Loucy (cell line): ENCODE results near the gene RSRC1.

Experiments used
- EZH2phosphoT487 ChIP-seq: fragments of 200-600 bp; IDR thresholded peaks from 2 replicates; pipeline ENCODE4 v1.6.1; 2018; ENCODE audit warnings: antibody characterized with exemption, mild to moderate bottlenecking, moderate library complexity, borderline replicate concordance
- TF ChIP-seq, protein P1 (sequence below): fragments of 200-600 bp; sonication (generic); conservative IDR thresholded peaks from 2 replicates; pipeline ENCODE4 v1.5.1; 2014; ENCODE audit warnings: mild to moderate bottlenecking, antibody characterized with exemption, low read length

DNA sequence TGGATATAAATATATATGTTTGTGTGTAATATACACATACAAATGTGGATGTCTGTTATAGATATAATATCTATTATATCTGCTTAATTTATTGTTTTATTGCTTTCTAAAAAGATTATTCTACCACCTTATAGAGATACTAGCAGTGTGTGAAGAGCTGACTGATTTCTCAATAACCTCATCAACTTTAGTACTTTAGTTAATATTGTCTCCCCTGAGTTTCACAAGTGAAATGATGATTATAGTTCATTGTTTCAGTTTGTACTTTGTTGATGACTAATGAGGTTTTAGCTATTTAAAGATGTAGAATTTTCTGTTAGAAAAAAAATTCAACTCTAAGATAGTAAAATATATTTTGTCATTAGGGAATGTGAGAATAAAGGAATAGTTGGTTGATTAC, 11.4 kb downstream of the RSRC1 start:
- TF ChIP-seq, protein P1, sequence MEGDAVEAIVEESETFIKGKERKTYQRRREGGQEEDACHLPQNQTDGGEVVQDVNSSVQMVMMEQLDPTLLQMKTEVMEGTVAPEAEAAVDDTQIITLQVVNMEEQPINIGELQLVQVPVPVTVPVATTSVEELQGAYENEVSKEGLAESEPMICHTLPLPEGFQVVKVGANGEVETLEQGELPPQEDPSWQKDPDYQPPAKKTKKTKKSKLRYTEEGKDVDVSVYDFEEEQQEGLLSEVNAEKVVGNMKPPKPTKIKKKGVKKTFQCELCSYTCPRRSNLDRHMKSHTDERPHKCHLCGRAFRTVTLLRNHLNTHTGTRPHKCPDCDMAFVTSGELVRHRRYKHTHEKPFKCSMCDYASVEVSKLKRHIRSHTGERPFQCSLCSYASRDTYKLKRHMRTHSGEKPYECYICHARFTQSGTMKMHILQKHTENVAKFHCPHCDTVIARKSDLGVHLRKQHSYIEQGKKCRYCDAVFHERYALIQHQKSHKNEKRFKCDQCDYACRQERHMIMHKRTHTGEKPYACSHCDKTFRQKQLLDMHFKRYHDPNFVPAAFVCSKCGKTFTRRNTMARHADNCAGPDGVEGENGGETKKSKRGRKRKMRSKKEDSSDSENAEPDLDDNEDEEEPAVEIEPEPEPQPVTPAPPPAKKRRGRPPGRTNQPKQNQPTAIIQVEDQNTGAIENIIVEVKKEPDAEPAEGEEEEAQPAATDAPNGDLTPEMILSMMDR: no peak
- TF ChIP-seq EZH2phosphoT487: no peak
